Activated T-helper 1 cell treated with anti-CD3 and anti-CD28 coated beads, Interleukin-12 subunit alpha, Interleukin-12 subunit beta, Interleukin-2, Interleukin-4 antibody, amounts not matched to agents 30 ng/mL and 10 ng/mL and 1 ng/mL, durations not matched to agents 14 hours and 24 hours and 36 hours (primary cell): Measurements from ENCODE around the gene NFIA. TPM values are rescaled to one million over a fixed set of nuclear protein-coding genes. Genes with fewer than 3 reads are reported as not detected.
A peak's percentile ranks its signal among the peaks of the same experiment; 100 is the strongest.
"Not testable (repeated sequence)": the region's sequence is repeated elsewhere in the genome, so short reads cannot be mapped to it uniquely, and the experiment has no call there.

Experiments used
- DNase-seq: peaks from one replicate; pipeline ENCODE4 v3.0.0; 2021; ENCODE audit warnings: low spot score
- H3K27ac Mint-ChIP-seq: one replicate; pipeline ENCODE4 v1.8.0; 2021; ENCODE audit warnings: mild to moderate bottlenecking, mixed read lengths
- H3K27me3 Mint-ChIP-seq: one replicate; pipeline ENCODE4 v1.8.0; 2022; ENCODE audit warnings: mild to moderate bottlenecking, moderate library complexity, mixed read lengths; ENCODE audit not compliant: insufficient read depth
- H3K36me3 Mint-ChIP-seq: one replicate; pipeline ENCODE4 v1.8.0; 2021; ENCODE audit warnings: low read depth, mixed read lengths
- H3K4me1 Mint-ChIP-seq: one replicate; pipeline ENCODE4 v1.8.0; 2021; ENCODE audit warnings: low read depth, mixed read lengths
- H3K4me3 Mint-ChIP-seq: one replicate; pipeline ENCODE4 v1.8.0; 2021; ENCODE audit warnings: mild to moderate bottlenecking, moderate library complexity, mixed read lengths
- H3K9me3 Mint-ChIP-seq: one replicate; pipeline ENCODE4 v1.8.0; 2021; ENCODE audit warnings: mixed read lengths
- intact Hi-C: fragments of 100-400 bp; cut with micrococcal nuclease; formaldehyde crosslinking; loops from one replicate; pipeline ENCODE4 v1.15.1; 2024
- total RNA-seq: library from RNA; stranded (reverse); gene quantifications from 2 replicates; pipeline ENCODE4 v1.2.3, GENCODE V29; 2022

Gene NFIA
- total RNA-seq, 1 donor from 2014 or later, result 0.41 TPM

GRCh38 chr1:61053226-61053711 is 29.1 kb upstream of the NFIA start:
- Mint-ChIP-seq H3K27me3 (peaks cover 68% of the 10 kb centered on the region), H3K9me3 (no peaks in the 10 kb centered on the region), H3K27ac (no peak overlapping the region), H3K36me3 (peaks cover 2% of the 10 kb centered on the region), H3K4me3 (peak overlapping the region; percentile 75), H3K4me1 (peaks cover 41% of the 10 kb centered on the region)
- intact Hi-C loops, result loop anchor here (1.0 to 5.0 kb wide), 3 partner anchors 279 to 671 kb away; no protein-coding TSS in a partner anchor
- DNase-seq, result no peak

GRCh38 chr1:61053712-61054600 is 28.4 kb upstream of the NFIA start:
- H3K4me3 Mint-ChIP-seq, result peak overlapping the region; percentile 75
- H3K36me3 Mint-ChIP-seq, result peaks cover 2% of the 10 kb centered on the region
- H3K27ac Mint-ChIP-seq, result no peak overlapping the region
- intact Hi-C loops, result loop anchor here (1.0 to 5.0 kb wide), 3 partner anchors 278 to 670 kb away; no protein-coding TSS in a partner anchor
- no peaks in the 10 kb centered on the region for H3K9me3 Mint-ChIP-seq
- peaks cover 75% of the 10 kb centered on the region for H3K27me3 Mint-ChIP-seq
- no peak for DNase-seq
- peaks cover 41% of the 10 kb centered on the region for H3K4me1 Mint-ChIP-seq

- no peak overlapping the region for H3K27ac Mint-ChIP-seq
- H3K4me3 Mint-ChIP-seq, result peak overlapping the region; percentile 75
- H3K27me3 Mint-ChIP-seq, result peaks cover 82% of the 10 kb centered on the region
- peaks cover 39% of the 10 kb centered on the region for H3K4me1 Mint-ChIP-seq
- H3K9me3 Mint-ChIP-seq, result no peaks in the 10 kb centered on the region
- DNase-seq, result no peak
- intact Hi-C loops, result loop anchor here (5.0 kb wide), 2 partner anchors 278 to 588 kb away; no protein-coding TSS in a partner anchor
- H3K36me3 Mint-ChIP-seq, result peaks cover 2% of the 10 kb centered on the region
These were observed 27.8 kb upstream of the NFIA start for GRCh38 chr1:61054601-61054993.

DNA sequence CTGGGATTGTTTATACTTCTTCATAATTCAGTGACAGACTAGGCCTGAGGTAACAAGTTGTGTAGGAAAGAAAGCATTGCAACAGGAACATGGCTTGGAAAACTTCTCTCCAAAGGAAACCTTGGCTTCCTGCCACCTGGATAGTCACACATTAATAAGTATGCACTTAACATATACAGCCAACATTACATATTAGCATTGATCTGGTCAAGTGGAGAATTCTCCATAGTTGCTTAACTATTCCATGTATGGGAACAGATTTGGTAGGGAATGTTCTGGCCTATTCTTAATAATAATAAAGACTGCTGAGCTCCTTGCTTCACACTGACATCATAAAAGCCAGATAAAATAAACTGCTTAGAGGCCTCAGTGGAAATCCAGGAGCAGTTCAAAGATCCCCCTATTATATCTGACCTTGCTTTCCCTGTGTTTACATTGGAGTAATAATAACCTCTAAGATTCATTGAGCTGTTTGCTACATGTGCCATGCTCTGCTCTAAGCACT is 27.2 kb upstream of the NFIA start:
- Mint-ChIP-seq H3K36me3 (peaks cover 2% of the 10 kb centered on the region), H3K27ac (no peak overlapping the region), H3K27me3 (peaks cover 83% of the 10 kb centered on the region), H3K9me3 (no peaks in the 10 kb centered on the region), H3K4me1 (peaks cover 36% of the 10 kb centered on the region), H3K4me3 (peak overlapping the region; percentile 7)
- no peak for DNase-seq
- intact Hi-C loops, result no loop called here

- H3K27ac Mint-ChIP-seq, result no peak overlapping the region
- peaks cover 33% of the 10 kb centered on the region for H3K4me1 Mint-ChIP-seq
- no peak for DNase-seq
- peaks cover 2% of the 10 kb centered on the region for H3K36me3 Mint-ChIP-seq
- H3K9me3 Mint-ChIP-seq, result no peaks in the 10 kb centered on the region
- intact Hi-C loops, result no loop called here
- H3K4me3 Mint-ChIP-seq, result no peak overlapping the region
- H3K27me3 Mint-ChIP-seq, result peaks cover 84% of the 10 kb centered on the region
These were observed 26.2 kb upstream of the NFIA start for GRCh38 chr1:61056196-61056572.

DNA sequence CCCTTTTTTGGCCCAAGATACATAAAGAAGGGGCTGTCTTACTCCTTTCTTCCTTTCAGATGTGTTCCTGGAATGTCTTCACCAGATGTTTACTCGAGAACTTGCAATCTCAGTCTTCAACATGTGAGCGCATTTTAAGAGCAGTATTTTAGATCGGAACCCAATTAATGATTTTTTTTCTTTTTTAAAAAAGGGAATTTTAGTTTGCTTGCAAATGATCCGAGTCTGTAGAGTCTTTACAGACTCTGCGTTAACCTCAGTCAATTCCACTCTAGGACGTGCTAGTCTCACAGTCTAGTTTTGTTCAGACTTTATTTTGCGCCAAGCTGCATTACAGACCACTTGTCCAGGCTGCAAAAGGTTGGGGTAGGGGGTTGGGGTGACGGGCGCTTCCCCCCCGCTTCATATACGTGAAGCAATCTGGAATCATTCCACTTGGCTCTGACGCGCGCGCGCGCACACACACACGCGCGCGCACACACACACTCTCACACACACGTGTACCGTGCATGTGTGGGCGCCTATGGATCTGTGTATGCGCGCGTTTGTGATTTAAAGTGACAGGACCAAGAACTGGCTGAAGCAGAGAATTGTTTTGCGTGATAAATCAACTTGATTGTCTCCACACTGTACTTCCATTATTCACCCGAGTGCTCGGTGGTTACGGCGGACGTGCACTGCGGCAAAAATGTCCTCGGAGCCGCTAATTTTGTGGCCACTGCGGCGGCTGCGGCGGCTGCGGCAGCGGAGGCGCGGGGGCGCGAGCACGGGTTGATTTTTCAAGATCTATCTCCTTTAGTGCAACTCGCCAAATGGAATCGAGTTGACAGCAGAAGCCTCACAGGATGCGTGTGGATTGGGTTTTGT is 25.6 kb upstream of the NFIA start:
- Mint-ChIP-seq H3K4me1 (peaks cover 29% of the 10 kb centered on the region), H3K27ac (no peak overlapping the region), H3K36me3 (peaks cover 2% of the 10 kb centered on the region), H3K27me3 (peaks cover 80% of the 10 kb centered on the region), H3K4me3 (peak overlapping the region; percentile 74), H3K9me3 (no peaks in the 10 kb centered on the region)
- intact Hi-C loops, result loop anchor here (1.0 kb wide), 1 partner anchor 20 kb away; no protein-coding TSS in a partner anchor
- DNase-seq, result no peak

DNA sequence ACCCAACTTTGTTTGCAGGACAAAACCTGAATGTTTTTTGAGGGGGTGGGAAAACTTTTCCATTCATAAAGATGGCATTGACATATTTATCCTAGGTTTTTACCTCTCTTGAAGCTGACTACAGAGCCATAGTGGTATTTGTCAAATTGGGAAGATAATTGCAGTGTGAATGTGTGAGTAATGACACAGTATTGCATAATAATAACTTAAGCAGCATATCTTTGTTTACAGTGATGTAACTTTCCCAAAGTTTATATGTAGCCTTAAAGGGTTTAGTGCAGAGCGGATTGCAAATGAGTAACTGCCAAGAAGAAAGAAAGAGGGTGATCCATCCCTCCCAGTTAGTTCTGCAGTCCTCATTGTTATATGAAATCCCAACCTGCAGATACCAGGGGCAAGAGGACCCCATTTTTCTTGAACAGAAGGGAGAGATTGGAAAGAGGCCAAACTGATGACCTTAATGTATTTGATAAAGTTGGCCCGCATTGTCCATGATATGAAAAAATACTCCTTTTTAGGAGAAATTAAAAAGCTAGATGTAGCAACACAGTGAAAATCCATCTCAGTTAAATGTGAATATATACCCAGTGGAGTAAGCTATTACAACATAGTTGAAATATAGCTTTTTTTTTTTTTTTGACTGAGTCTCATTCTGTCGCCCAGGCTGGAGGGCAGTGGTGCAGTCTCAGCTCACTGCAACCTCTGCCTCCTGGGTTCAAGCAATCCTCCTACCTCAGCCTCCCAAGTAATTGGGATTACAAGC is 23.7 kb upstream of the NFIA start:
- no peak overlapping the region for H3K4me3 Mint-ChIP-seq
- DNase-seq, result no peak
- peaks cover 68% of the 10 kb centered on the region for H3K27me3 Mint-ChIP-seq
- intact Hi-C loops, result no loop called here
- no peaks in the 10 kb centered on the region for H3K36me3 Mint-ChIP-seq
- H3K4me1 Mint-ChIP-seq, result peaks cover 11% of the 10 kb centered on the region
- H3K9me3 Mint-ChIP-seq, result no peaks in the 10 kb centered on the region
- no peak overlapping the region for H3K27ac Mint-ChIP-seq

- DNase-seq, intact Hi-C loops, H3K9me3 Mint-ChIP-seq, H3K36me3 Mint-ChIP-seq, H3K27ac Mint-ChIP-seq, H3K4me1 Mint-ChIP-seq, H3K4me3 Mint-ChIP-seq: not testable (repeated sequence)
- peaks cover 47% of the 10 kb centered on the region for H3K27me3 Mint-ChIP-seq
These were observed 20.8 kb upstream of the NFIA start for GRCh38 chr1:61061601-61062000.

DNA sequence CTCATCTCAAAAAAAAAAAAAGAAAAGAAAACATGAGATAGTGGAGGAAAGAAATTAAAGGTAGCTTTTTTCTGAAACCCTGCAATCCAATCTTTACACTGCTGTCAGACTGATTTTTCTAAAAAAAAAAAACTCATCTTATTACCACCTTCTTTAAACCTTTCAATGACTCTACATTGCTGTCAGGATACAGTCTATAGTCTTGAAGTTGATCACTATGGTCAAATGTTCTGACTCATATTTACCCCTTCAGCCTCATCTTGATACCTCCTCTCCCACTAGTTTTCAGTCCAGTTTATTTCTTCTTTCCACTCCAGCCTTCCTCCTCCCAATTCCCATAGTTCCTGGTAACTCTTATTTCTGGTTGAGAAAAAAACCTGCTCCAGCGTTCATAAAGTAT is 17.7 kb upstream of the NFIA start:
- Mint-ChIP-seq H3K4me1 (no peaks in the 10 kb centered on the region), H3K36me3 (no peaks in the 10 kb centered on the region), H3K27ac (no peak overlapping the region), H3K27me3 (peaks cover 26% of the 10 kb centered on the region), H3K9me3 (no peaks in the 10 kb centered on the region), H3K4me3 (no peak overlapping the region)
- no peak for DNase-seq
- intact Hi-C loops, result no loop called here

GRCh38 chr1:61067446-61068019 is 14.8 kb upstream of the NFIA start:
- Mint-ChIP-seq H3K4me3 (no peak overlapping the region), H3K9me3 (no peaks in the 10 kb centered on the region), H3K36me3 (no peaks in the 10 kb centered on the region), H3K4me1 (no peaks in the 10 kb centered on the region), H3K27me3 (peaks cover 33% of the 10 kb centered on the region), H3K27ac (no peak overlapping the region)
- no peak for DNase-seq
- intact Hi-C loops, result no loop called here

DNA sequence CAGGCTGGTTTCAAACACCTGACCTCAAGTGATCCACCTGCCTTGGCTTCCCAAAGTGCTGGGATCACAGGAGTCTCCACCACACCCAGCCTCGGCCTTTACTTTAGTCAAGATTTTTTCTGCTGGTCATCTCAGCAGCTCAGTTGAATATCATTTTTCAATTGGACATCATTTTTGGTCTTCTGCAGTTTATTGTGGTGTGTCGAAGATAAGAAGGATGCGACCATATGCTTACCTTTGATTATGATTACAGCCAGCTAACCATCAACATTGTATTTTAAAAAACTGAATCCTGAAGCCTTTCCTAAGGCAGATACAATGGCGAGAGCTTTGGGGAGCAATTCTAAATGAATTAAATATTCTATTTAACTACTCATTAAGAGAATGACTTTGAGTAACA is 12.3 kb upstream of the NFIA start:
- Mint-ChIP-seq H3K4me3 (no peak overlapping the region), H3K27ac (no peak overlapping the region), H3K4me1 (no peaks in the 10 kb centered on the region), H3K27me3 (peaks cover 28% of the 10 kb centered on the region), H3K9me3 (no peaks in the 10 kb centered on the region), H3K36me3 (no peaks in the 10 kb centered on the region)
- intact Hi-C loops, result no loop called here
- no peak for DNase-seq
